Gastrocnemius medialis (tissue), 4 donors: ENCODE data around the gene HSP90B1. TPM values are rescaled to one million over a fixed set of nuclear protein-coding genes. Genes with fewer than 3 reads are reported as not detected.
A peak's percentile ranks its signal among the peaks of the same experiment; 100 is the strongest.

Experiments used
- ATAC-seq, 2 donors: fragments of 150-250 bp; one replicate each; pipeline ENCODE4 v1.9.1; 2016
- DNase-seq, 2 donors: peaks; one replicate each; pipeline ENCODE4 v3.0.0-alpha.2; 2019
- H3K27ac ChIP-seq, 4 donors: fragments of 200-600 bp; sonication (generic); 1 replicate in 1 of 4; 2 replicates in 3 of 4; pipeline ENCODE4 v1.5.1; 2016 to 2018; ENCODE audit warnings: mild to moderate bottlenecking in 2 of 4, moderate library complexity in 1 of 4
- H3K27me3 ChIP-seq, 3 donors: fragments of 200-600 bp; sonication (generic) in 2 of 3; 1 replicate in 1 of 3; 2 replicates in 2 of 3; pipeline versions ENCODE4 v1.5.1 to v1.6.0; 2016 to 2019; ENCODE audit warnings: mild to moderate bottlenecking in 1 of 3, moderate library complexity in 1 of 3
- H3K36me3 ChIP-seq, 2 donors: fragments of 200-600 bp; sonication (generic) in 1 of 2; one replicate each; pipeline ENCODE4 v1.5.1; 2017 to 2018
- H3K4me1 ChIP-seq, 2 donors: fragments of 200-600 bp; sonication (generic) in 1 of 2; one replicate each; pipeline ENCODE4 v1.5.1; 2016 to 2017; ENCODE audit warnings: mild to moderate bottlenecking in 2 of 2
- H3K4me3 ChIP-seq, 4 donors: fragments of 200-600 bp; sonication (generic) in 3 of 4; 1 replicate in 1 of 4; 2 replicates in 3 of 4; pipeline ENCODE4 v1.5.1; 2016 to 2019; ENCODE audit warnings: mild to moderate bottlenecking in 2 of 4
- H3K9me3 ChIP-seq, 3 donors: fragments of 200-600 bp; sonication (generic) in 2 of 3; 1 replicate in 1 of 3; 2 replicates in 2 of 3; pipeline ENCODE4 v1.5.1; 2016 to 2019
- CTCF ChIP-seq, 5 experiments: fragments of 450-650 bp in 3 of 5; fragments of 200-600 bp in 2 of 5; sonication (generic) in 2 of 5; IDR thresholded peaks in 4 of 5; conservative IDR thresholded peaks in 1 of 5; 1 replicate in 4 of 5; 2 replicates in 1 of 5; pipeline ENCODE4 v1.5.1; 2016 to 2019; ENCODE audit warnings: antibody characterized with exemption in 5 of 5, mild to moderate bottlenecking in 3 of 5, moderate library complexity in 3 of 5
- POLR2A ChIP-seq, 2 donors: fragments of 450-650 bp; IDR thresholded peaks; one replicate each; pipeline ENCODE4 v1.6.1; 2017; ENCODE audit warnings: antibody characterized with exemption in 2 of 2, mild to moderate bottlenecking in 2 of 2, moderate library complexity in 2 of 2
- in situ Hi-C, 4 donors: fragments of 200-750 bp; cut with MboI; loops; one replicate each; pipeline versions ENCODE4 v1.15.0 to v1.8.0; 2017; ENCODE audit warnings: low sequenced_read_pairs in 4 of 4
- intact Hi-C: fragments of 100-400 bp; cut with DNase I; formaldehyde crosslinking; loops from one replicate; pipeline ENCODE4 v1.15.1; 2023; ENCODE audit warnings: low total_unique reads
- total RNA-seq, 4 donors: library from RNA; depleted of rRNA; stranded (reverse); fragments of >200 nt; gene quantifications; one replicate each; pipeline versions ENCODE4 v1.1.0 to v1.2.3, GENCODE V29; 2016

Gene HSP90B1
- total RNA-seq, 4 donors from 2014 or later: 60.3 to 94.8 (median 79.3) TPM

GRCh38 chr12:103884316-103884715 is 45.9 kb upstream of the HSP90B1 start:
- intact Hi-C loops: no loop called here
- H3K27ac ChIP-seq: no peak overlapping the region
- DNase-seq (no peak), ATAC-seq (no peak)
- no peaks in the 10 kb centered on the region for H3K27me3 ChIP-seq
- no peak overlapping the region for H3K4me3 ChIP-seq
- H3K4me1 ChIP-seq: peaks cover 0 to 5% of the 10 kb centered on the region in 2 donors
- in situ Hi-C loops: loop anchor here in 3 of 4 donors (5.0 to 10.0 kb wide), 3 partner anchors 220 to 250 kb away; no protein-coding TSS in a partner anchor
- H3K9me3 ChIP-seq: no peaks in the 10 kb centered on the region
- H3K36me3 ChIP-seq: no peaks in the 10 kb centered on the region
- TF ChIP-seq CTCF (IDR thresholded peaks at IDR 0.05 in 4 of 5, conservative IDR thresholded peaks at IDR 0.05 in 1 of 5): peak in 2 of 5 experiments; percentile 2 to 45
- no peak for TF ChIP-seq POLR2A (IDR thresholded peaks at IDR 0.05)

GRCh38 chr12:103886195-103886797 is 43.9 kb upstream of the HSP90B1 start:
- no peak for DNase-seq
- no peak for TF ChIP-seq CTCF (IDR thresholded peaks at IDR 0.05 in 4 of 5, conservative IDR thresholded peaks at IDR 0.05 in 1 of 5)
- H3K27me3 ChIP-seq: no peaks in the 10 kb centered on the region
- peaks cover 0 to 5% of the 10 kb centered on the region in 2 donors for H3K4me1 ChIP-seq
- no peak overlapping the region for H3K27ac ChIP-seq
- no peak for ATAC-seq
- intact Hi-C loops: no loop called here
- no peak overlapping the region for H3K4me3 ChIP-seq
- in situ Hi-C loops: loop anchor here in 2 of 4 donors (10.0 kb wide), 2 partner anchors 219 to 251 kb away; no protein-coding TSS in a partner anchor
- no peaks in the 10 kb centered on the region for H3K9me3 ChIP-seq
- H3K36me3 ChIP-seq: no peaks in the 10 kb centered on the region

GRCh38 chr12:103887738-103888137 is 42.5 kb upstream of the HSP90B1 start:
- TF ChIP-seq POLR2A (IDR thresholded peaks at IDR 0.05) (no peak), CTCF (IDR thresholded peaks at IDR 0.05 in 4 of 5, conservative IDR thresholded peaks at IDR 0.05 in 1 of 5) (no peak)
- intact Hi-C loops (no loop called here), in situ Hi-C loops (loop anchor here in 2 of 4 donors (10.0 kb wide), 2 partner anchors 217 to 253 kb away; no protein-coding TSS in a partner anchor)
- no peak for DNase-seq
- H3K4me1 ChIP-seq: peaks cover 0 to 5% of the 10 kb centered on the region in 2 donors
- H3K27me3 ChIP-seq: no peaks in the 10 kb centered on the region
- no peaks in the 10 kb centered on the region for H3K9me3 ChIP-seq
- H3K4me3 ChIP-seq: no peak overlapping the region
- no peaks in the 10 kb centered on the region for H3K36me3 ChIP-seq
- no peak for ATAC-seq
- H3K27ac ChIP-seq: no peak overlapping the region

GRCh38 chr12:103897316-103897715 is 32.9 kb upstream of the HSP90B1 start:
- Histone ChIP-seq H3K9me3 (no peaks in the 10 kb centered on the region), H3K4me3 (no peak overlapping the region), H3K27ac (no peak overlapping the region), H3K27me3 (no peaks in the 10 kb centered on the region), H3K36me3 (no peaks in the 10 kb centered on the region), H3K4me1 (no peaks in the 10 kb centered on the region)
- intact Hi-C loops: no loop called here
- no peak for ATAC-seq
- DNase-seq: no peak
- TF ChIP-seq CTCF (IDR thresholded peaks at IDR 0.05 in 4 of 5, conservative IDR thresholded peaks at IDR 0.05 in 1 of 5): no peak
- TF ChIP-seq POLR2A (IDR thresholded peaks at IDR 0.05): no peak
- in situ Hi-C loops: no loop called here
